GM13976 (cell line): Measurements from ENCODE around the gene MPPED2.

Source experiments
- DNase-seq: peaks from one replicate; pipeline ENCODE4 v3.0.0; 2012; ENCODE audit warnings: low spot score
- CTCF ChIP-seq: IDR thresholded peaks from 2 replicates; pipeline ENCODE4 v1.5.1; 2012; ENCODE audit warnings: borderline replicate concordance, mild to moderate bottlenecking; ENCODE audit not compliant: insufficient read depth; ENCODE audit errors: extremely low read depth, missing control alignments, control extremely low read depth
- in situ Hi-C: fragments of 300-500 bp; cut with MboI; formaldehyde crosslinking; loops from one replicate; pipeline ENCODE4 v1.12.0; 2022; ENCODE audit warnings: low sequenced_read_pairs, mixed read lengths, inconsistent platforms; ENCODE audit not compliant: unreplicated experiment

Gene MPPED2

GRCh38 chr11:30463266-30463665 is 122.9 kb downstream of the MPPED2 start:
- no peak for DNase-seq
- TF ChIP-seq CTCF: no peak
- in situ Hi-C loops: no loop called here

- TF ChIP-seq CTCF: no peak
- in situ Hi-C loops: no loop called here
Observed at GRCh38 chr11:30462421-30462820, 123.7 kb downstream of the MPPED2 start.

GRCh38 chr11:30459821-30460220 is 126.3 kb downstream of the MPPED2 start:
- TF ChIP-seq CTCF: no peak
- DNase-seq: no peak
- in situ Hi-C loops: no loop called here

More at GRCh38 chr11:30462421-30462820, 123.7 kb downstream of the MPPED2 start:
- no peak for DNase-seq

- TF ChIP-seq CTCF: no peak
- DNase-seq: no peak
- in situ Hi-C loops: no loop called here
Observed at GRCh38 chr11:30459306-30459705, 126.8 kb downstream of the MPPED2 start.

DNA sequence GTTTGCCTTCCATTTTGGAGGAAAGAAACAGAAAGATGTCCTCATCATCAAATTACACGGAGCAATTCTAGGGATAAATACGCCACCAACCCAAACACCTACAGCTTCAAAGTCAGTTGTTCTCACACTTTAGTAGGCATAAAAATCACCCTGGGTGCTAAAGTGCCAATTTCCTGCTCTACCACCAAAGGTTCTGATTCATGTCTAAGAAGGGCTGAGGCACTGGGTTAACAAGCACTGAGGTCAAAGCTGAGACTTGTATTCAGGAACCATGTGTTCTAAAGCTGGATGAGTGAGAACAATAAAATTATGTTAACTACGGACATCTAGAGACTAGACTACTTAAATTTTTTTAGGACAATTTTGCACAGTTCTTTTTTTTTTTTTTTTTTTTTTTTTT is 127.6 kb downstream of the MPPED2 start:
- in situ Hi-C loops: no loop called here
- no peak for DNase-seq
- TF ChIP-seq CTCF: no peak

DNA sequence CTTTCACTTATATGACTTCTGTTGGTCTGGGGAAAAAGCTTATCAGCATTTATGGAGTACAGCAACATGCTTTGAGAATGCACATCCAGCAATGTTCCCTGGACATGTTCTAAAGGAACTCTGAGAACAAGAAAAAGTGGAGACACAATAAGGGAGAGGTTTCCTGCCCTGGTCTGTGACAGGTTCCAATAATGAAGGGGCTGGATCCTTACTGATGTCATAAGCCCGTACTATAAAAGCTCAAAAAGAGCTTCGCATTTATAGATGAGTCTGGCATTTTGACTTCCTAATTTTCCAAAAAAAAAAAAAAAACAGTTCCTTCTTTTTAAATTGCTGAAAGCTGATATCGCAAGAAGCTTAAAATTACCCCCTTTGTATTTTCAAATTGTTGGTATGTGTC is 129.1 kb downstream of the MPPED2 start:
- DNase-seq: no peak
- in situ Hi-C loops: no loop called here
- TF ChIP-seq CTCF: no peak

GRCh38 chr11:30455025-30455424 is 131.1 kb downstream of the MPPED2 start:
- DNase-seq: no peak
- in situ Hi-C loops: no loop called here
- no peak for TF ChIP-seq CTCF
